Loucy (cell line): ENCODE data around the gene SUDS3.

Experiments
- H2AFZ ChIP-seq: fragments of 200-600 bp; sonication (generic); 2 replicates; pipeline ENCODE4 v1.6.0; 2016; ENCODE audit warnings: antibody characterized with exemption, mild to moderate bottlenecking, low read length, moderate library complexity
- H3F3A ChIP-seq: fragments of 200-600 bp; 2 replicates; pipeline ENCODE4 v1.6.0; 2016; ENCODE audit warnings: antibody characterized with exemption, low read depth, mild to moderate bottlenecking
- H3K27me3 ChIP-seq: fragments of 200-600 bp; sonication (generic); 2 replicates; pipeline ENCODE4 v1.6.1; 2014; ENCODE audit warnings: low read length, mild to moderate bottlenecking; ENCODE audit not compliant: insufficient read depth, poor library complexity, severe bottlenecking
- H3K36me3 ChIP-seq: fragments of 200-600 bp; sonication (generic); 2 replicates; pipeline ENCODE4 v1.6.1; 2016; ENCODE audit warnings: low read length; ENCODE audit not compliant: insufficient read depth
- H3K4me1 ChIP-seq: fragments of 200-600 bp; sonication (generic); 2 replicates; pipeline ENCODE4 v1.5.1; 2014; ENCODE audit warnings: low read length, mild to moderate bottlenecking; ENCODE audit not compliant: insufficient read depth, poor library complexity, severe bottlenecking
- H3K4me2 ChIP-seq: fragments of 200-600 bp; sonication (generic); 2 replicates; pipeline ENCODE4 v1.6.0; 2014; ENCODE audit warnings: antibody characterized with exemption, low read length, low read depth, mild to moderate bottlenecking; ENCODE audit not compliant: poor library complexity, severe bottlenecking
- H3K4me3 ChIP-seq: fragments of 200-600 bp; sonication (generic); 2 replicates; pipeline ENCODE4 v1.5.1; 2014; ENCODE audit warnings: low read length, mild to moderate bottlenecking, mixed read lengths; ENCODE audit not compliant: poor library complexity, severe bottlenecking
- H3K79me2 ChIP-seq: fragments of 200-600 bp; sonication (generic); 2 replicates; pipeline ENCODE4 v1.6.1; 2014; ENCODE audit warnings: low read length; ENCODE audit not compliant: insufficient read depth
- H3K9ac ChIP-seq: fragments of 200-600 bp; sonication (generic); 2 replicates; pipeline ENCODE4 v1.6.0; 2014; ENCODE audit warnings: mild to moderate bottlenecking, low read depth, low read length, moderate library complexity; ENCODE audit not compliant: poor library complexity, severe bottlenecking
- H3K9me2 ChIP-seq: fragments of 200-600 bp; sonication (generic); replicated peaks from 2 replicates; pipeline ENCODE4 v1.6.1; 2016; ENCODE audit warnings: low read depth, low read length, mixed read lengths
- H3K9me3 ChIP-seq: fragments of 200-600 bp; sonication (generic); 2 replicates; pipeline ENCODE4 v1.6.1; 2014; ENCODE audit warnings: mild to moderate bottlenecking, antibody characterized with exemption, low read length, low read depth; ENCODE audit not compliant: insufficient read depth
- H4K20me1 ChIP-seq: fragments of 200-600 bp; sonication (generic); 2 replicates; pipeline ENCODE4 v1.6.0; 2014; ENCODE audit warnings: antibody characterized with exemption, low read length, mild to moderate bottlenecking; ENCODE audit not compliant: insufficient read depth, poor library complexity, severe bottlenecking
- CTCF ChIP-seq: fragments of 200-600 bp; sonication (generic); conservative IDR thresholded peaks from 2 replicates; pipeline ENCODE4 v1.5.1; 2014; ENCODE audit warnings: mild to moderate bottlenecking, antibody characterized with exemption, low read length
- EZH2phosphoT487 ChIP-seq: fragments of 200-600 bp; IDR thresholded peaks from 2 replicates; pipeline ENCODE4 v1.6.1; 2018; ENCODE audit warnings: antibody characterized with exemption, mild to moderate bottlenecking, moderate library complexity, borderline replicate concordance

Gene SUDS3

GRCh38 chr12:118448341-118448740 is 72.0 kb downstream of the SUDS3 start:
- Histone ChIP-seq H3K4me2 (no peak overlapping the region), H3K4me1 (no peaks in the 10 kb centered on the region), H3F3A (no peaks in the 10 kb centered on the region), H3K36me3 (no peaks in the 10 kb centered on the region), H3K9ac (no peak overlapping the region), H3K27me3 (no peaks in the 10 kb centered on the region), H3K4me3 (no peak overlapping the region), H3K9me3 (no peaks in the 10 kb centered on the region), H3K9me2 (no peaks in the 10 kb centered on the region), H4K20me1 (no peaks in the 10 kb centered on the region), H2AFZ (no peak overlapping the region), H3K79me2 (no peaks in the 10 kb centered on the region)
- no peak for TF ChIP-seq CTCF
- TF ChIP-seq EZH2phosphoT487: no peak

DNA sequence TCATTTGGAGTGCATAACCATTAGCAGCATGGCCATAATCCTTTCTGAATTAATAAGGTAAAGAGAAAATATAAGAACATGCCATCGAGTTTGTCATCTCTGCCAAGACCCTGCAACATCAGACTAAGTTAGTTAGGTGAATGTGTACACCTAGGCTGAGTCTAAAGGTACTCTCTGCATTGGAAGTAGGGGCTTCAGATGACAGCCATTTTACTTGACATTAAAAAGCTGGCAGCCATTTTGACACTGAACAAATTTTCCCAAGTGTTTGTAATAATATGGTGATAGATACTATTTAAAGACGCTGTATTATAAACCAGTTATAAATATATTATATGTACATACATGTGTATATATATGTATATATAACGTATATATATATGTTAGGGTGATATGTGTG is 79.0 kb downstream of the SUDS3 start:
- Histone ChIP-seq H3K27me3 (no peaks in the 10 kb centered on the region), H3K9me2 (no peaks in the 10 kb centered on the region), H3K4me1 (no peaks in the 10 kb centered on the region), H3K9me3 (peaks cover 8% of the 10 kb centered on the region; the same call in 1 of the 2 replicates), H3K9ac (no peak overlapping the region), H3K4me2 (no peak overlapping the region), H4K20me1 (no peaks in the 10 kb centered on the region), H3K4me3 (no peak overlapping the region), H2AFZ (no peak overlapping the region; the same call in 1 of the 2 replicates), H3K36me3 (no peaks in the 10 kb centered on the region), H3F3A (no peaks in the 10 kb centered on the region), H3K79me2 (no peaks in the 10 kb centered on the region)
- no peak for TF ChIP-seq EZH2phosphoT487

GRCh38 chr12:118456741-118457140 is 80.4 kb downstream of the SUDS3 start:
- H3K9me2 ChIP-seq: no peaks in the 10 kb centered on the region
- H3K4me1 ChIP-seq: no peaks in the 10 kb centered on the region
- no peak overlapping the region for H3K4me3 ChIP-seq
- no peak overlapping the region for H3K4me2 ChIP-seq
- H3K9ac ChIP-seq: no peak overlapping the region
- no peak for TF ChIP-seq CTCF
- TF ChIP-seq EZH2phosphoT487: no peak
- no peaks in the 10 kb centered on the region for H3K36me3 ChIP-seq
- H2AFZ ChIP-seq: no peak overlapping the region
- H4K20me1 ChIP-seq: no peaks in the 10 kb centered on the region
- H3K79me2 ChIP-seq: no peaks in the 10 kb centered on the region
- H3F3A ChIP-seq: no peaks in the 10 kb centered on the region
- no peaks in the 10 kb centered on the region for H3K27me3 ChIP-seq
- H3K9me3 ChIP-seq: peaks cover 8% of the 10 kb centered on the region; the same call in 1 of the 2 replicates

- Histone ChIP-seq H2AFZ (no peak overlapping the region), H3K27me3 (no peaks in the 10 kb centered on the region), H3F3A (no peaks in the 10 kb centered on the region), H3K9me2 (no peaks in the 10 kb centered on the region), H3K79me2 (no peaks in the 10 kb centered on the region), H4K20me1 (no peaks in the 10 kb centered on the region), H3K9me3 (peaks cover 8% of the 10 kb centered on the region; the same call in 1 of the 2 replicates), H3K4me1 (no peaks in the 10 kb centered on the region), H3K36me3 (no peaks in the 10 kb centered on the region), H3K4me2 (no peak overlapping the region), H3K4me3 (no peak overlapping the region), H3K9ac (no peak overlapping the region)
- TF ChIP-seq EZH2phosphoT487 (no peak), CTCF (no peak)
Observed at GRCh38 chr12:118459110-118459509, 82.8 kb downstream of the SUDS3 start.
